ENCODE measurements around the gene OPRPN.

Gene OPRPN

GRCh38 chr4:70371987-70372386 lies 25.8 kb upstream of the OPRPN start:
- Histone ChIP-seq H3K27me3 (replicated peaks in 2 of 5; ENCODE audit: control insufficient read depth in 4 of 5, insufficient read depth in 5 of 5, low read length in 4 of 5) (no peaks in the 10 kb centered on the region), H3K36me3 (ENCODE audit: control insufficient read depth in 4 of 4, insufficient read depth in 4 of 4, low read length in 3 of 4) (no peaks in the 10 kb centered on the region), H3K27ac (ENCODE audit: insufficient read depth in 1 of 2, low read depth in 1 of 2, low read length in 2 of 2, poor library complexity in 1 of 2, severe bottlenecking in 2 of 2) (no peak overlapping the region), H3K4me3 (ENCODE audit: control insufficient read depth in 1 of 7, extremely low read depth in 1 of 7, insufficient read depth in 4 of 7, low read depth in 2 of 7, low read length in 6 of 7) (no peak overlapping the region), H3K4me1 (ENCODE audit: control extremely low read depth in 1 of 4, control insufficient read depth in 4 of 4, insufficient read depth in 4 of 4, low read length in 3 of 4) (no peaks in the 10 kb centered on the region), H3K9me3 (ENCODE audit: control extremely low read depth in 1 of 5, control insufficient read depth in 4 of 5, insufficient read depth in 2 of 5, low read depth in 1 of 5, low read length in 4 of 5) (no peaks in the 10 kb centered on the region)
- ChIA-PET POLR2A (no interaction called here), CTCF (no interaction called here)
- no peak for DNase-seq
- 100% methylated on average over 1 of the region's 4 CpGs for WGBS (ENCODE audit: insufficient coverage)

GRCh38 chr4:70372760-70373159 lies 25.0 kb upstream of the OPRPN start:
- ChIA-PET POLR2A (no interaction called here), CTCF (no interaction called here)
- no peak for DNase-seq
- WGBS (ENCODE audit: insufficient coverage) = 73% methylated on average over 2 of the region's 3 CpGs
- Histone ChIP-seq H3K36me3 (ENCODE audit: control insufficient read depth in 4 of 4, insufficient read depth in 4 of 4, low read length in 3 of 4) (no peaks in the 10 kb centered on the region), H3K4me1 (ENCODE audit: control extremely low read depth in 1 of 4, control insufficient read depth in 4 of 4, insufficient read depth in 4 of 4, low read length in 3 of 4) (no peaks in the 10 kb centered on the region), H3K27ac (ENCODE audit: insufficient read depth in 1 of 2, low read depth in 1 of 2, low read length in 2 of 2, poor library complexity in 1 of 2, severe bottlenecking in 2 of 2) (no peak overlapping the region), H3K9me3 (ENCODE audit: control extremely low read depth in 1 of 5, control insufficient read depth in 4 of 5, insufficient read depth in 2 of 5, low read depth in 1 of 5, low read length in 4 of 5) (no peaks in the 10 kb centered on the region), H3K27me3 (replicated peaks in 2 of 5; ENCODE audit: control insufficient read depth in 4 of 5, insufficient read depth in 5 of 5, low read length in 4 of 5) (no peaks in the 10 kb centered on the region), H3K4me3 (ENCODE audit: control insufficient read depth in 1 of 7, extremely low read depth in 1 of 7, insufficient read depth in 4 of 7, low read depth in 2 of 7, low read length in 6 of 7) (no peak overlapping the region)

- ChIA-PET POLR2A (no interaction called here), CTCF (no interaction called here)
- Histone ChIP-seq H3K36me3 (ENCODE audit: control insufficient read depth in 4 of 4, insufficient read depth in 4 of 4, low read length in 3 of 4) (no peaks in the 10 kb centered on the region), H3K4me1 (ENCODE audit: control extremely low read depth in 1 of 4, control insufficient read depth in 4 of 4, insufficient read depth in 4 of 4, low read length in 3 of 4) (no peaks in the 10 kb centered on the region), H3K27ac (ENCODE audit: insufficient read depth in 1 of 2, low read depth in 1 of 2, low read length in 2 of 2, poor library complexity in 1 of 2, severe bottlenecking in 2 of 2) (no peak overlapping the region), H3K9me3 (ENCODE audit: control extremely low read depth in 1 of 5, control insufficient read depth in 4 of 5, insufficient read depth in 2 of 5, low read depth in 1 of 5, low read length in 4 of 5) (no peaks in the 10 kb centered on the region), H3K27me3 (replicated peaks in 2 of 5; ENCODE audit: control insufficient read depth in 4 of 5, insufficient read depth in 5 of 5, low read length in 4 of 5) (no peaks in the 10 kb centered on the region), H3K4me3 (ENCODE audit: control insufficient read depth in 1 of 7, extremely low read depth in 1 of 7, insufficient read depth in 4 of 7, low read depth in 2 of 7, low read length in 6 of 7) (no peak overlapping the region)
- WGBS (ENCODE audit: insufficient coverage) = 100% methylated on average over 2 of the region's 3 CpGs
- DNase-seq = no peak
These were observed 17.2 kb upstream of the OPRPN start for GRCh38 chr4:70380578-70380977.

GRCh38 chr4:70382691-70383181 lies 15.0 kb upstream of the OPRPN start, which contains the start of gene SMR3B:
Gene SMR3B, plus strand, starts transcription at chr4:70383131. Its CDS starts 1,380 bp downstream, at chr4:70384511.
- DNase-seq = no peak
- POLR2A ChIA-PET = no interaction called here
- no peaks in the 10 kb centered on the region for H3K4me1 ChIP-seq (ENCODE audit: control extremely low read depth in 1 of 4, control insufficient read depth in 4 of 4, insufficient read depth in 4 of 4, low read length in 3 of 4)
- CTCF ChIA-PET = no interaction called here
- H3K9me3 ChIP-seq (ENCODE audit: control extremely low read depth in 1 of 5, control insufficient read depth in 4 of 5, insufficient read depth in 2 of 5, low read depth in 1 of 5, low read length in 4 of 5) = no peaks in the 10 kb centered on the region
- no peaks in the 10 kb centered on the region for H3K27me3 ChIP-seq (replicated peaks in 2 of 5; ENCODE audit: control insufficient read depth in 4 of 5, insufficient read depth in 5 of 5, low read length in 4 of 5)
- H3K27ac ChIP-seq (ENCODE audit: insufficient read depth in 1 of 2, low read depth in 1 of 2, low read length in 2 of 2, poor library complexity in 1 of 2, severe bottlenecking in 2 of 2) = no peak within 1 kb of the TSS
- no peak within 1 kb of the TSS for H3K4me3 ChIP-seq (ENCODE audit: control insufficient read depth in 1 of 7, extremely low read depth in 1 of 7, insufficient read depth in 4 of 7, low read depth in 2 of 7, low read length in 6 of 7)
- 83% methylated on average over 1 of the region's 5 CpGs for WGBS (ENCODE audit: insufficient coverage)
- no peaks in the 10 kb centered on the region for H3K36me3 ChIP-seq (ENCODE audit: control insufficient read depth in 4 of 4, insufficient read depth in 4 of 4, low read length in 3 of 4)

- POLR2A ChIA-PET = no interaction called here
- CTCF ChIA-PET = no interaction called here
- WGBS (ENCODE audit: insufficient coverage) = no CpG with 5 or more reads among the region's 2 CpGs
- H3K27me3 ChIP-seq (replicated peaks in 2 of 5; ENCODE audit: control insufficient read depth in 4 of 5, insufficient read depth in 5 of 5, low read length in 4 of 5) = no peaks in the 10 kb centered on the region
- DNase-seq = no peak
- no peaks in the 10 kb centered on the region for H3K9me3 ChIP-seq (ENCODE audit: control extremely low read depth in 1 of 5, control insufficient read depth in 4 of 5, insufficient read depth in 2 of 5, low read depth in 1 of 5, low read length in 4 of 5)
- H3K4me3 ChIP-seq (ENCODE audit: control insufficient read depth in 1 of 7, extremely low read depth in 1 of 7, insufficient read depth in 4 of 7, low read depth in 2 of 7, low read length in 6 of 7) = no peak overlapping the region
- no peak overlapping the region for H3K27ac ChIP-seq (ENCODE audit: insufficient read depth in 1 of 2, low read depth in 1 of 2, low read length in 2 of 2, poor library complexity in 1 of 2, severe bottlenecking in 2 of 2)
- no peaks in the 10 kb centered on the region for H3K4me1 ChIP-seq (ENCODE audit: control extremely low read depth in 1 of 4, control insufficient read depth in 4 of 4, insufficient read depth in 4 of 4, low read length in 3 of 4)
- H3K36me3 ChIP-seq (ENCODE audit: control insufficient read depth in 4 of 4, insufficient read depth in 4 of 4, low read length in 3 of 4) = no peaks in the 10 kb centered on the region
These were observed 5.5 kb upstream of the OPRPN start for GRCh38 chr4:70392057-70392776.

GRCh38 chr4:70399319-70399718 lies 1.6 kb downstream of the OPRPN start:
- ChIA-PET POLR2A (no interaction called here), CTCF (no interaction called here)
- Histone ChIP-seq H3K36me3 (ENCODE audit: control insufficient read depth in 4 of 4, insufficient read depth in 4 of 4, low read length in 3 of 4) (no peaks in the 10 kb centered on the region), H3K27ac (ENCODE audit: insufficient read depth in 1 of 2, low read depth in 1 of 2, low read length in 2 of 2, poor library complexity in 1 of 2, severe bottlenecking in 2 of 2) (no peak overlapping the region), H3K9me3 (ENCODE audit: control extremely low read depth in 1 of 5, control insufficient read depth in 4 of 5, insufficient read depth in 2 of 5, low read depth in 1 of 5, low read length in 4 of 5) (no peaks in the 10 kb centered on the region), H3K4me3 (ENCODE audit: control insufficient read depth in 1 of 7, extremely low read depth in 1 of 7, insufficient read depth in 4 of 7, low read depth in 2 of 7, low read length in 6 of 7) (no peak overlapping the region), H3K4me1 (ENCODE audit: control extremely low read depth in 1 of 4, control insufficient read depth in 4 of 4, insufficient read depth in 4 of 4, low read length in 3 of 4) (no peaks in the 10 kb centered on the region), H3K27me3 (replicated peaks in 2 of 5; ENCODE audit: control insufficient read depth in 4 of 5, insufficient read depth in 5 of 5, low read length in 4 of 5) (no peaks in the 10 kb centered on the region)
- WGBS (ENCODE audit: insufficient coverage) = no CpG with 5 or more reads among the region's 1 CpG
- DNase-seq = no peak

- ChIA-PET CTCF (no interaction called here), POLR2A (no interaction called here)
- no peak overlapping the region for H3K4me3 ChIP-seq (ENCODE audit: control insufficient read depth in 1 of 7, extremely low read depth in 1 of 7, insufficient read depth in 4 of 7, low read depth in 2 of 7, low read length in 6 of 7)
- H3K9me3 ChIP-seq (ENCODE audit: control extremely low read depth in 1 of 5, control insufficient read depth in 4 of 5, insufficient read depth in 2 of 5, low read depth in 1 of 5, low read length in 4 of 5) = no peaks in the 10 kb centered on the region
- no peaks in the 10 kb centered on the region for H3K4me1 ChIP-seq (ENCODE audit: control extremely low read depth in 1 of 4, control insufficient read depth in 4 of 4, insufficient read depth in 4 of 4, low read length in 3 of 4)
- no peaks in the 10 kb centered on the region for H3K36me3 ChIP-seq (ENCODE audit: control insufficient read depth in 4 of 4, insufficient read depth in 4 of 4, low read length in 3 of 4)
- no peaks in the 10 kb centered on the region for H3K27me3 ChIP-seq (replicated peaks in 2 of 5; ENCODE audit: control insufficient read depth in 4 of 5, insufficient read depth in 5 of 5, low read length in 4 of 5)
- WGBS (ENCODE audit: insufficient coverage) = no CpG with 5 or more reads among the region's 1 CpG
- H3K27ac ChIP-seq (ENCODE audit: insufficient read depth in 1 of 2, low read depth in 1 of 2, low read length in 2 of 2, poor library complexity in 1 of 2, severe bottlenecking in 2 of 2) = no peak overlapping the region
- DNase-seq = no peak
These were observed 5.0 kb downstream of the OPRPN start for GRCh38 chr4:70402762-70403161.

Measured in common myeloid progenitor, CD34-positive (primary cell).